ENCODE data around the gene SLC25A43. TPM values are rescaled to one million over a fixed set of nuclear protein-coding genes. Genes with fewer than 3 reads are reported as not detected.

Gene SLC25A43
- total RNA-seq, 1 donor from 2014 or later = 10.8 TPM

GRCh38 chrX:119497185-119497584 is 98.0 kb downstream of the SLC25A43 start:
- Mint-ChIP-seq H3K27ac (ENCODE audit: unreplicated experiment) (no peak overlapping the region), H3K36me3 (ENCODE audit: unreplicated experiment) (no peaks in the 10 kb centered on the region), H3K9me3 (ENCODE audit: unreplicated experiment) (peaks cover 7% of the 10 kb centered on the region), H3K4me3 (ENCODE audit: unreplicated experiment) (no peak overlapping the region), H3K4me1 (ENCODE audit: unreplicated experiment) (peaks cover 8% of the 10 kb centered on the region), H3K27me3 (ENCODE audit: unreplicated experiment) (no peaks in the 10 kb centered on the region)
- DNase-seq (ENCODE audit: extremely low spot score, unreplicated experiment) = no peak
- TF ChIP-seq CTCF (IDR thresholded peaks at IDR 0.05) = no peak

DNA sequence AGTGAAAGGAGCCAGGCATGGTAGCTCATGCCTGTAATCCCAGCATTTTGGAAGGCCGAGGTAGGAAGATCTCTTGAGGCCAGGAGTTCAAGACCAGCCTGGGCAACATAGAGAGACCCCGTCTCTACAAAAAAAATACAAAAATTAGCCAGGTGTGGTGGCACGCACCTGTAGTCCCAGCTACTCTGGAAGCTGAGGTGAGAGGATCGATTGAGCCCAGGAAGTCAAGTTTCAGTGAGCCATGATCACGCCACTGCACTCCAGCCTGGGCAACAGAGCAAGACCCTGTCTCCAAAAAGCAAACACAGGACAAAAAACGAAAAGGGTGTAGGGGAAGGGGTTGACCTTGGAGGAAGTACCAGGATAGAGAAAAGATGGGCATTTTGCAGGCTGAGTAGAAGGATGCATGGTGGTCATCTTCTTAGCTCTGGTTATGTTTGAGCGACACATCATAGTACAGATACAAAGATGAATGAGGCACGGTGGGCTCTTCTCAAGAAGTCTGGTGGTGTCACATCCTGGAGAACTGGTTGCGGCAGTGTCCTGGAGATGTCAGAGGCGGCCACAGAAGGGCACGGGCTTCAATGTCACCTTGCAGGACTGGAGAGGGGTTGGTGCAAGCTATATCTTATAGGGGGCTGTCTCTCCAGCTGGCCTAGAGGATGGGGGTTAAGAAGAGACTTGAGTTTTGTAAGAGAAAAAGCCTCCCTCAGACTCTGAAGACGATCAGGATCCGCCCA is 101.1 kb downstream of the SLC25A43 start:
- peaks cover 7% of the 10 kb centered on the region for H3K9me3 Mint-ChIP-seq (ENCODE audit: unreplicated experiment)
- peaks cover 26% of the 10 kb centered on the region for H3K4me1 Mint-ChIP-seq (ENCODE audit: unreplicated experiment)
- no peak overlapping the region for H3K27ac Mint-ChIP-seq (ENCODE audit: unreplicated experiment)
- DNase-seq (ENCODE audit: extremely low spot score, unreplicated experiment) = no peak
- H3K27me3 Mint-ChIP-seq (ENCODE audit: unreplicated experiment) = no peaks in the 10 kb centered on the region
- H3K4me3 Mint-ChIP-seq (ENCODE audit: unreplicated experiment) = no peak overlapping the region
- no peak for TF ChIP-seq CTCF (IDR thresholded peaks at IDR 0.05)
- no peaks in the 10 kb centered on the region for H3K36me3 Mint-ChIP-seq (ENCODE audit: unreplicated experiment)

GRCh38 chrX:119501511-119502148 is 102.5 kb downstream of the SLC25A43 start:
- DNase-seq (ENCODE audit: extremely low spot score, unreplicated experiment) = no peak

GRCh38 chrX:119502727-119503483 is 103.8 kb downstream of the SLC25A43 start:
- DNase-seq (ENCODE audit: extremely low spot score, unreplicated experiment) = peak; percentile 89
- Mint-ChIP-seq H3K9me3 (ENCODE audit: unreplicated experiment) (no peaks in the 10 kb centered on the region), H3K4me3 (ENCODE audit: unreplicated experiment) (no peak overlapping the region), H3K36me3 (ENCODE audit: unreplicated experiment) (no peaks in the 10 kb centered on the region), H3K4me1 (ENCODE audit: unreplicated experiment) (peaks cover 32% of the 10 kb centered on the region), H3K27ac (ENCODE audit: unreplicated experiment) (peak overlapping the region; percentile 92), H3K27me3 (ENCODE audit: unreplicated experiment) (no peaks in the 10 kb centered on the region)
- TF ChIP-seq CTCF (IDR thresholded peaks at IDR 0.05) = no peak

More at GRCh38 chrX:119501511-119502148, 102.5 kb downstream of the SLC25A43 start:
- H3K4me3 Mint-ChIP-seq (ENCODE audit: unreplicated experiment) = no peak overlapping the region
- peak overlapping the region; percentile 92 for H3K27ac Mint-ChIP-seq (ENCODE audit: unreplicated experiment)
- peaks cover 26% of the 10 kb centered on the region for H3K4me1 Mint-ChIP-seq (ENCODE audit: unreplicated experiment)
- TF ChIP-seq CTCF (IDR thresholded peaks at IDR 0.05) = no peak
- H3K36me3 Mint-ChIP-seq (ENCODE audit: unreplicated experiment) = no peaks in the 10 kb centered on the region
- no peaks in the 10 kb centered on the region for H3K27me3 Mint-ChIP-seq (ENCODE audit: unreplicated experiment)
- peaks cover 2% of the 10 kb centered on the region for H3K9me3 Mint-ChIP-seq (ENCODE audit: unreplicated experiment)

DNA sequence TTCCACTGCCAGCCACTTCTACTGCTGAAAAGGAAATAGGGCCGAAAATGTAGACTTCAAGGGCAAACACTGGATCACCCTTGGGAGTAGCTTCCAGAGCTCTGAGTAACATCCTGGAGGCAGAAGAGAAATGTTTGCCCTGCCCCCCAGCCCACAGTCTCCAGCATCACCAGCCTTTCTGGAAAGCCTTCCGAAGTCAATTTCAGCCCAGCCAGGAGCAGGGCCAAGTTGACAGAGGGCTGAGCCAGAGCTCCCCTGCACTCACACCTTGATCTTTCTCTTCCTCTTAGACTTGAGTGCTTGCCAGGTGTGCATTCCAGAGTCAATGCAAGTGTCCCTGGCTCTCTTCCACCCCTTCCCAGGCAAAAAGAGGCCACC is 104.3 kb downstream of the SLC25A43 start:
- peaks cover 33% of the 10 kb centered on the region for H3K4me1 Mint-ChIP-seq (ENCODE audit: unreplicated experiment)
- no peaks in the 10 kb centered on the region for H3K9me3 Mint-ChIP-seq (ENCODE audit: unreplicated experiment)
- H3K27ac Mint-ChIP-seq (ENCODE audit: unreplicated experiment) = peak overlapping the region; percentile 92
- no peak for DNase-seq (ENCODE audit: extremely low spot score, unreplicated experiment)
- H3K36me3 Mint-ChIP-seq (ENCODE audit: unreplicated experiment) = no peaks in the 10 kb centered on the region
- no peaks in the 10 kb centered on the region for H3K27me3 Mint-ChIP-seq (ENCODE audit: unreplicated experiment)
- no peak for TF ChIP-seq CTCF (IDR thresholded peaks at IDR 0.05)
- no peak overlapping the region for H3K4me3 Mint-ChIP-seq (ENCODE audit: unreplicated experiment)
